ENCODE measurements around the gene NOP9. TPM values are rescaled to one million over a fixed set of nuclear protein-coding genes. Genes with fewer than 3 reads are reported as not detected.
"Not testable (repeated sequence)": the region's sequence is repeated elsewhere in the genome, so short reads cannot be mapped to it uniquely, and the experiment has no call there.

Gene NOP9
- total RNA-seq, 3 donors from 2014 or later, result 24.1 to 29.2 (median 29.1) TPM

- no peaks in the 10 kb centered on the region for H3K9me3 ChIP-seq
- no peak for DNase-seq
- intact Hi-C loops (cut with DNase I, micrococcal nuclease), result no loop called here
- no peak for TF ChIP-seq CTCF (IDR thresholded peaks at IDR 0.05)
- no peak overlapping the region for H3K4me3 ChIP-seq
- ATAC-seq, result no peak
- H3K4me1 ChIP-seq (ENCODE audit: low read depth), result peaks cover 4% of the 10 kb centered on the region
- no peaks in the 10 kb centered on the region for H3K36me3 ChIP-seq (ENCODE audit: low read depth)
Observed at GRCh38 chr14:24349742-24350141, 50.1 kb downstream of the NOP9 start.

GRCh38 chr14:24351517-24351916, 51.9 kb downstream of the NOP9 start:
- TF ChIP-seq CTCF (IDR thresholded peaks at IDR 0.05), result no peak
- no peaks in the 10 kb centered on the region for H3K9me3 ChIP-seq
- ATAC-seq, result peak; percentile 62
- no peak for DNase-seq
- H3K36me3 ChIP-seq (ENCODE audit: low read depth), result no peaks in the 10 kb centered on the region
- no peak overlapping the region for H3K4me3 ChIP-seq
- peaks cover 4% of the 10 kb centered on the region for H3K4me1 ChIP-seq (ENCODE audit: low read depth)
- intact Hi-C loops (cut with DNase I, micrococcal nuclease), result no loop called here

- ATAC-seq, result peak; percentile 98
- intact Hi-C loops (cut with DNase I, micrococcal nuclease), result no loop called here
- H3K4me1 ChIP-seq (ENCODE audit: low read depth), result peaks cover 4% of the 10 kb centered on the region
- TF ChIP-seq CTCF (IDR thresholded peaks at IDR 0.05), result no peak
- no peaks in the 10 kb centered on the region for H3K9me3 ChIP-seq
- peak in 1 of 3 donors; percentile 62 for DNase-seq
- H3K4me3 ChIP-seq, result no peak overlapping the region
- no peaks in the 10 kb centered on the region for H3K36me3 ChIP-seq (ENCODE audit: low read depth)
Observed at GRCh38 chr14:24353559-24354481, 54.2 kb downstream of the NOP9 start.

- H3K9me3 ChIP-seq; H3K36me3 ChIP-seq (ENCODE audit: low read depth); H3K4me1 ChIP-seq (ENCODE audit: low read depth); H3K4me3 ChIP-seq; DNase-seq; intact Hi-C loops (cut with DNase I, micrococcal nuclease); ATAC-seq: not testable (repeated sequence)
Observed at GRCh38 chr14:24354482-24354825, 54.8 kb downstream of the NOP9 start.

GRCh38 chr14:24355009-24355408, 55.4 kb downstream of the NOP9 start:
- TF ChIP-seq CTCF (IDR thresholded peaks at IDR 0.05), result no peak
- no peak for DNase-seq
- intact Hi-C loops (cut with DNase I, micrococcal nuclease), result no loop called here
- no peaks in the 10 kb centered on the region for H3K36me3 ChIP-seq (ENCODE audit: low read depth)
- ATAC-seq, result no peak
- H3K4me3 ChIP-seq, result no peak overlapping the region
- H3K9me3 ChIP-seq, result no peaks in the 10 kb centered on the region
- peaks cover 4% of the 10 kb centered on the region for H3K4me1 ChIP-seq (ENCODE audit: low read depth)

- Histone ChIP-seq H3K9me3 (no peaks in the 10 kb centered on the region), H3K4me3 (no peak overlapping the region), H3K4me1 (ENCODE audit: low read depth) (peaks cover 4% of the 10 kb centered on the region), H3K36me3 (ENCODE audit: low read depth) (no peaks in the 10 kb centered on the region)
- DNase-seq (no peak), ATAC-seq (no peak)
- TF ChIP-seq CTCF (IDR thresholded peaks at IDR 0.05), result no peak
- intact Hi-C loops (cut with DNase I, micrococcal nuclease), result no loop called here
Observed at GRCh38 chr14:24356208-24356607, 56.6 kb downstream of the NOP9 start.

Other genes starting within 250 kb of the NOP9 start
- gene CARMIL3, start 247.8 kb upstream of the NOP9 start, total RNA-seq, result 1 to 10 TPM; 1.4 to 2.7 (median 1.5) TPM
- 1 to 10 TPM in 1 of 3 donors, under 1 TPM in 1, not detected in 1; 0.14 to 2.2 TPM for gene CPNE6, start 228.3 kb upstream of the NOP9 start, total RNA-seq
- 100 to 1,000 TPM in 2 of 3 donors, 10 to 100 TPM in 1; 64.7 to 150 (median 150) TPM for gene PCK2, start 205.5 kb upstream of the NOP9 start, total RNA-seq
- gene DCAF11, start 185.1 kb upstream of the NOP9 start, total RNA-seq, result 100 to 1,000 TPM in 1 of 3 donors, 10 to 100 TPM in 2; 65.8 to 101 (median 84.9) TPM
- 1 to 10 TPM; 2.3 to 4.5 (median 2.8) TPM for gene NRL, start 184.9 kb upstream of the NOP9 start, total RNA-seq
- 1 to 10 TPM in 2 of 3 donors, under 1 TPM in 1; 0.79 to 1.9 (median 1.3) TPM for gene FITM1, start 169.2 kb upstream of the NOP9 start, total RNA-seq
- 100 to 1,000 TPM; 188 to 279 (median 203) TPM for gene PSME1, start 163.7 kb upstream of the NOP9 start, total RNA-seq
- gene EMC9, start 158.3 kb upstream of the NOP9 start, total RNA-seq, result 10 to 100 TPM; 18.3 to 24.9 (median 20.4) TPM
- gene PSME2, start 153.2 kb upstream of the NOP9 start, total RNA-seq, result 100 to 1,000 TPM; 141 to 295 (median 191) TPM
- 10 to 100 TPM; 52.8 to 66.2 (median 59.0) TPM for gene RNF31, start 152.4 kb upstream of the NOP9 start, total RNA-seq
- gene IRF9, start 138.6 kb upstream of the NOP9 start, total RNA-seq, result 100 to 1,000 TPM in 2 of 3 donors, 10 to 100 TPM in 1; 78.7 to 119 (median 103) TPM
- 10 to 100 TPM; 14.9 to 17.0 (median 16.8) TPM for gene REC8, start 127.8 kb upstream of the NOP9 start, total RNA-seq
- gene IPO4, start 111.0 kb upstream of the NOP9 start, total RNA-seq, result 10 to 100 TPM; 23.2 to 29.3 (median 26.8) TPM
- 10 to 100 TPM; 41.7 to 49.1 (median 47.1) TPM for gene TM9SF1, start 104.4 kb upstream of the NOP9 start, total RNA-seq
- gene TSSK4, start 94.2 kb upstream of the NOP9 start, total RNA-seq, result under 1 TPM in 2 of 3 donors, not detected in 1; 0.36 to 0.82 TPM
- gene CHMP4A, start 86.4 kb upstream of the NOP9 start, total RNA-seq, result 10 to 100 TPM; 47.6 to 67.8 (median 49.5) TPM
- 10 to 100 TPM; 11.1 to 14.8 (median 13.2) TPM for gene MDP1, start 83.8 kb upstream of the NOP9 start, total RNA-seq
- 100 to 1,000 TPM; 108 to 150 (median 131) TPM for gene NEDD8, start 67.5 kb upstream of the NOP9 start, total RNA-seq
- gene GMPR2, start 66.9 kb upstream of the NOP9 start, total RNA-seq, result 10 to 100 TPM; 59.7 to 83.5 (median 61.6) TPM
- gene TINF2, start 57.2 kb upstream of the NOP9 start, total RNA-seq, result 10 to 100 TPM; 51.5 to 64.8 (median 58.4) TPM
- 1 to 10 TPM; 2.2 to 3.3 (median 2.4) TPM for gene TGM1, start 36.7 kb upstream of the NOP9 start, total RNA-seq
- 10 to 100 TPM; 31.6 to 52.9 (median 41.3) TPM for gene RABGGTA, start 28.3 kb upstream of the NOP9 start, total RNA-seq
- gene DHRS1, start 70 bp upstream of the NOP9 start, total RNA-seq, result 10 to 100 TPM; 30.6 to 56.9 (median 54.9) TPM
- 10 to 100 TPM in 2 of 3 donors, 1 to 10 TPM in 1; 8.5 to 15.8 (median 12.1) TPM for gene CIDEB, start 8.1 kb downstream of the NOP9 start, total RNA-seq
- gene LTB4R2, start 10.3 kb downstream of the NOP9 start, total RNA-seq, result 1 to 10 TPM; 3.7 to 6.3 (median 5.0) TPM
- gene LTB4R, start 11.7 kb downstream of the NOP9 start, total RNA-seq, result 1 to 10 TPM; 3.4 to 6.1 (median 3.8) TPM
- gene ADCY4, start 35.2 kb downstream of the NOP9 start, total RNA-seq, result 10 to 100 TPM; 13.9 to 23.5 (median 20.7) TPM
- gene RIPK3, start 40.1 kb downstream of the NOP9 start, total RNA-seq, result 10 to 100 TPM; 40.6 to 99.9 (median 71.7) TPM
- gene NFATC4, start 68.3 kb downstream of the NOP9 start, total RNA-seq, result 100 to 1,000 TPM in 1 of 3 donors, 10 to 100 TPM in 2; 11.9 to 112 (median 25.2) TPM
- gene NYNRIN, start 99.2 kb downstream of the NOP9 start, total RNA-seq, result 10 to 100 TPM; 12.1 to 15.8 (median 13.4) TPM
- gene CBLN3, start 129.8 kb downstream of the NOP9 start, total RNA-seq, result 1 to 10 TPM; 2.2 to 3.9 (median 2.6) TPM
- gene KHNYN, start 130.1 kb downstream of the NOP9 start, total RNA-seq, result 100 to 1,000 TPM in 1 of 3 donors, 10 to 100 TPM in 2; 85.9 to 102 (median 86.9) TPM
- 10 to 100 TPM; 43.3 to 64.1 (median 47.1) TPM for gene SDR39U1, start 142.9 kb downstream of the NOP9 start, total RNA-seq
- gene CMA1, start 208.4 kb downstream of the NOP9 start, total RNA-seq, result 1 to 10 TPM in 2 of 3 donors, under 1 TPM in 1; 0.32 to 3.3 (median 1.6) TPM